ENCODE data around the gene RGS10. TPM values are rescaled to one million over a fixed set of nuclear protein-coding genes. Genes with fewer than 3 reads are reported as not detected.

Gene RGS10
- total RNA-seq, 4 donors from 2014 or later, result 15.2 to 27.0 (median 23.0) TPM

DNA sequence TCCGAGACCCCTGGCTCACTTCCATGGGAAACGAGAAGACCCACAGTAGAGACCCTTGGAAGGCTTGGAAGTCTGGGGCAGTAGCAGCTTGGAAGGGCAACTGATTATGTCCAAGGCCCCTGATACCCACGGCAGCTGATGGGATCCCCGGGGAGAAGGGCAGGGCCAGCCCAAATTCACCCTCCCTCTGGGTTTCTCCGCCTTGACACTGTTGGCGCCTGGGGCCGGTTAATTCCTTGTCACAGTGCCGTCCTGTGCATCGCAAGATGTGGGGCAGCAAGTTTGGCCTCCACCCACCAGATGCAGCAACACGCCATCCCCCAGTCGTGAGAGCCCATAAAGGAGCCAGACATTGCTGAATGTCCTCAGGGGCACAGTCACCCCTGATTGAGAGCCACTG lies 89.2 kb downstream of the RGS10 start:
- TF ChIP-seq POLR2AphosphoS5 (IDR thresholded peaks at IDR 0.05) (no peak), POLR2A (IDR thresholded peaks at IDR 0.05) (no peak)
- TF ChIP-seq, protein P1, sequence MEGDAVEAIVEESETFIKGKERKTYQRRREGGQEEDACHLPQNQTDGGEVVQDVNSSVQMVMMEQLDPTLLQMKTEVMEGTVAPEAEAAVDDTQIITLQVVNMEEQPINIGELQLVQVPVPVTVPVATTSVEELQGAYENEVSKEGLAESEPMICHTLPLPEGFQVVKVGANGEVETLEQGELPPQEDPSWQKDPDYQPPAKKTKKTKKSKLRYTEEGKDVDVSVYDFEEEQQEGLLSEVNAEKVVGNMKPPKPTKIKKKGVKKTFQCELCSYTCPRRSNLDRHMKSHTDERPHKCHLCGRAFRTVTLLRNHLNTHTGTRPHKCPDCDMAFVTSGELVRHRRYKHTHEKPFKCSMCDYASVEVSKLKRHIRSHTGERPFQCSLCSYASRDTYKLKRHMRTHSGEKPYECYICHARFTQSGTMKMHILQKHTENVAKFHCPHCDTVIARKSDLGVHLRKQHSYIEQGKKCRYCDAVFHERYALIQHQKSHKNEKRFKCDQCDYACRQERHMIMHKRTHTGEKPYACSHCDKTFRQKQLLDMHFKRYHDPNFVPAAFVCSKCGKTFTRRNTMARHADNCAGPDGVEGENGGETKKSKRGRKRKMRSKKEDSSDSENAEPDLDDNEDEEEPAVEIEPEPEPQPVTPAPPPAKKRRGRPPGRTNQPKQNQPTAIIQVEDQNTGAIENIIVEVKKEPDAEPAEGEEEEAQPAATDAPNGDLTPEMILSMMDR (IDR thresholded peaks at IDR 0.05), result no peak
- WGBS, result 81% methylated on average over 2 of the region's 11 CpGs
- Histone ChIP-seq H3K36me3 (peaks cover 21% of the 10 kb centered on the region), H3K27me3 (no peaks in the 10 kb centered on the region), H3K9me3 (no peaks in the 10 kb centered on the region), H3K27ac (no peak overlapping the region), H3K4me3 (no peak overlapping the region), H3K4me1 (peaks cover 14% of the 10 kb centered on the region)
- DNase-seq (ENCODE audit: low spot score in 2 of 2), result no peak

DNA sequence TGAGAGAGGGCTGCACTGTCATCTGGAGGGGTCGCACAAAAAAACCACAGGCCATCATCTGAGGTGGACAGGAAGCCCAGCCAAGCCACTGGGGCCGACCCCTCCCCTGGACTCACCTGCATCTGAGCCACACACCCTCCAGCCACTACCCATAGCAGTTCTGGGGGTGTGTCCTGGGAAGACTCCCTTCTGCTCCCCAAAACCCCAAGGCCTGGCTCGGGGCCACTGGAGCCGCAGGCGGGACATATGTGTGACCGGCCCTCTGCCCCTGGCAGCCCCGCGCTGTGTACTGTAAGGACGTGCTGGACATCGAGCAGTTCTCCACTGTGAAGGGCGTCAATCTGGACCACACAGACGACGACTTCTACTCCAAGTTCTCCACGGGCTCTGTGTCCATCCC lies 90.1 kb downstream of the RGS10 start:
- Histone ChIP-seq H3K4me3 (no peak overlapping the region), H3K27me3 (no peaks in the 10 kb centered on the region), H3K36me3 (peaks cover 28% of the 10 kb centered on the region), H3K27ac (no peak overlapping the region), H3K9me3 (no peaks in the 10 kb centered on the region), H3K4me1 (peaks cover 20% of the 10 kb centered on the region)
- 94% methylated on average over 4 of the region's 14 CpGs for WGBS
- no peak for TF ChIP-seq POLR2A (IDR thresholded peaks at IDR 0.05)
- TF ChIP-seq EP300 (IDR thresholded peaks at IDR 0.05), result no peak
- TF ChIP-seq, protein P1 (IDR thresholded peaks at IDR 0.05), result no peak
- no peak for TF ChIP-seq POLR2AphosphoS5 (IDR thresholded peaks at IDR 0.05)
- DNase-seq (ENCODE audit: low spot score in 2 of 2), result no peak

DNA sequence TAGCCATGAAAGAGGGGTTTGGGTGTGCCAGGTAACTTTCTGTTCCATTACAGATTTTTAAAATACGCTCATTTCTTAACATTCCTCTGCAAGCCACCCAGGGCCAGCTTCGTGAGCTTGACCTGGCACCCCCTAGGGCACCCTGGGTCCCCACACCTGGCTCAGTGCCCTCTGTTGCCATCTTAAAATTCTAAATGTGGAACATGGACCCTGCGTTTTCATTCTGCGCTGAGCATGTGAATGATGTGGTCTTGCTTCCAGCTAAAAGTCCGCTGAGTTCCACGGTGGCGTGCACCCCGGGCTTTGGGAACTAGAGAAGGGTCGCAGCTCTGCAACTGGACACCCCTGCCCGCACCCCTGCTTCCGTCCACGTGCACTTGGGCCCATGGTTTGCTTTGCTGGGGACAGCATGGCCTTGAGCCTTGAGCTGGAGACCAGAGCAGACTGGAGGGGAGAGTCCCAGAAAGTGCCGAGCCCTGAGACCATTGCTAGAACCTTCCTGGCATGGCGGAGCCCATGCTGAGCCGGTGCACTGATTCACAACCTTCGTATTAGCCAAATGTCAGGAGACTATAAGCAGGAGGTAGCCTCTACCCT lies 91.1 kb downstream of the RGS10 start:
- no peak for DNase-seq (ENCODE audit: low spot score in 2 of 2)
- H3K36me3 ChIP-seq, result peaks cover 30% of the 10 kb centered on the region
- H3K9me3 ChIP-seq, result no peaks in the 10 kb centered on the region
- no peaks in the 10 kb centered on the region for H3K27me3 ChIP-seq
- no peak overlapping the region for H3K27ac ChIP-seq
- H3K4me1 ChIP-seq, result peaks cover 23% of the 10 kb centered on the region
- H3K4me3 ChIP-seq, result no peak overlapping the region
- 97% methylated on average over 7 of the region's 16 CpGs for WGBS
- TF ChIP-seq EP300 (IDR thresholded peaks at IDR 0.05) (no peak), POLR2A (IDR thresholded peaks at IDR 0.05) (no peak), POLR2AphosphoS5 (IDR thresholded peaks at IDR 0.05) (no peak)
- TF ChIP-seq, protein P1 (IDR thresholded peaks at IDR 0.05), result no peak

DNA sequence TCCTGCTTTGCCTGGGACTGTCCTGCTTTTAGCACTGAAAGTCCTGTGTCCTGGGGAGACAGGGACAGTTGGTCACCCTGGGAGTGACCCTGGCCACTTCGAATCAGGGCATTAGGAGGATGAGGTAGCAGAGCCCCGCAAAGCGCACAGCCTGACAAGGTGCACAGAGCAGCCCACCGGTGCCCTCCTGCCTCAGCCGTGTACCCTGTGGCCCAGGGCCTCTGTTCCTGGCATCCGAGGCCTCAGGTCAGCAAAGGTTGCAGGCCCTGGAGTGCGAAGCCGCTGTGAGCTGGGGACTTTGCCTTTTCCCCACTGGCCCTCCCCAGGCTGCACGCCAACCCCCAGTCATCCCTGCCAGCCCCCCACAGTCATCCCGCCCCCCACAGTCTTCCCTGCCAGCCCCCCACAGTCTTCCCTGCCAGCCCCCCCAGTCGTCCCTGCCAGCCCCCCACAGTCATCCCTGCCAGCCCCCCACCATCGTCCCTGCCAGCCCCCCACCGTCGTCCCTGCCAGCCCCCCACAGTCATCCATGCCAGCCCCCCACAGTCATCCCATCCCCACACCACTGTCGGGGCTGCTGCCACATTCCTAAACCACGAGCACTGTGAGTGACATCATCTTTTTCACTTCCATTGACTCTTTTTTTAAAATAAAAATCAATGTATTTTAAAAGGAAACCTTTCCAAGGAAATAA lies 91.8 kb downstream of the RGS10 start:
- TF ChIP-seq, protein P1 (IDR thresholded peaks at IDR 0.05), result no peak
- 80% methylated on average over 16 of the region's 16 CpGs for WGBS
- Histone ChIP-seq H3K9me3 (no peaks in the 10 kb centered on the region), H3K4me3 (no peak overlapping the region), H3K27me3 (no peaks in the 10 kb centered on the region), H3K27ac (peak overlapping the region; percentile 48), H3K36me3 (peaks cover 24% of the 10 kb centered on the region), H3K4me1 (peaks cover 23% of the 10 kb centered on the region)
- no peak for DNase-seq (ENCODE audit: low spot score in 2 of 2)

Other genes starting within 250 kb of the RGS10 start
- 100 to 1,000 TPM in 1 of 4 donors, 10 to 100 TPM in 3; 52.8 to 176 (median 62.2) TPM for gene TIAL1, start 54.2 kb upstream of the RGS10 start, total RNA-seq
- 10 to 100 TPM; 75.0 to 86.4 (median 78.0) TPM for gene BAG3, start 108.7 kb upstream of the RGS10 start, total RNA-seq
- 10 to 100 TPM; 16.1 to 38.6 (median 19.3) TPM for gene INPP5F, start 183.3 kb upstream of the RGS10 start, total RNA-seq